ENCODE data around the gene SLC38A3. TPM values are rescaled to one million over a fixed set of nuclear protein-coding genes. Genes with fewer than 3 reads are reported as not detected.

The SLC38A3 gene
- total RNA-seq, 2 experiments from 2014 or later = 0.22 TPM; not detected in 1

GRCh38 chr3:50217681-50218080, 12.6 kb downstream of the SLC38A3 start:
- no peaks in the 10 kb centered on the region for H3K36me3 Mint-ChIP-seq (ENCODE audit: low read depth)
- H3K27me3 Mint-ChIP-seq = no peaks in the 10 kb centered on the region

DNA sequence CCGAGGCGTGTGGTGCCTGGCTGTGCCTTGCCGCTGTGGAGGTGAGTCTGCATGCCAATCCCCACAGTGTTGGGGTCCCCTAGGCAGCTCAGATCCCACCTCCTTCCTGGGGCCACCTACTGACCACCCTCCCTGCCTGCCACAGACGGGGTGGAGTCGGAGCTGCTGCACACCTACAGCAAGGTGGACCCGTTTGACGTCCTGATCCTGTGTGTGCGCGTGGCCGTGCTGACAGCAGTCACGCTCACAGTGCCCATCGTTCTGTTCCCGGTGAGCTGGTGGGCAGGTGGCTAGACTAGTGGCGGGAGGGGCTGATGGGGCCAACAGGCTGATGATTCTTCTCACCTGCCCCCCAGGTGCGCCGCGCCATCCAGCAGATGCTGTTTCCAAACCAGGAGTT, 13.4 kb downstream of the SLC38A3 start:
- Mint-ChIP-seq H3K27me3 (no peaks in the 10 kb centered on the region), H3K36me3 (ENCODE audit: low read depth) (no peaks in the 10 kb centered on the region), H3K9me3 (no peaks in the 10 kb centered on the region), H3K27ac (no peak overlapping the region), H3K4me1 (ENCODE audit: low read depth) (no peaks in the 10 kb centered on the region), H3K4me3 (no peak overlapping the region)
- ATAC-seq (no peak), DNase-seq (no peak)
- CTCF ChIA-PET = interaction anchor here (1.1 to 7.3 kb wide), 5 partner anchors 8 to 38 kb away, joined by 3 to 93 read pairs (median 3); no protein-coding TSS in a partner anchor
- intact Hi-C loops (cut with micrococcal nuclease) = no loop called here
- TF ChIP-seq, protein P1, sequence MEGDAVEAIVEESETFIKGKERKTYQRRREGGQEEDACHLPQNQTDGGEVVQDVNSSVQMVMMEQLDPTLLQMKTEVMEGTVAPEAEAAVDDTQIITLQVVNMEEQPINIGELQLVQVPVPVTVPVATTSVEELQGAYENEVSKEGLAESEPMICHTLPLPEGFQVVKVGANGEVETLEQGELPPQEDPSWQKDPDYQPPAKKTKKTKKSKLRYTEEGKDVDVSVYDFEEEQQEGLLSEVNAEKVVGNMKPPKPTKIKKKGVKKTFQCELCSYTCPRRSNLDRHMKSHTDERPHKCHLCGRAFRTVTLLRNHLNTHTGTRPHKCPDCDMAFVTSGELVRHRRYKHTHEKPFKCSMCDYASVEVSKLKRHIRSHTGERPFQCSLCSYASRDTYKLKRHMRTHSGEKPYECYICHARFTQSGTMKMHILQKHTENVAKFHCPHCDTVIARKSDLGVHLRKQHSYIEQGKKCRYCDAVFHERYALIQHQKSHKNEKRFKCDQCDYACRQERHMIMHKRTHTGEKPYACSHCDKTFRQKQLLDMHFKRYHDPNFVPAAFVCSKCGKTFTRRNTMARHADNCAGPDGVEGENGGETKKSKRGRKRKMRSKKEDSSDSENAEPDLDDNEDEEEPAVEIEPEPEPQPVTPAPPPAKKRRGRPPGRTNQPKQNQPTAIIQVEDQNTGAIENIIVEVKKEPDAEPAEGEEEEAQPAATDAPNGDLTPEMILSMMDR (IDR thresholded peaks at IDR 0.05) = no peak
- POLR2A ChIA-PET = interaction anchor here (0.9 kb wide), 1 partner anchor 19 kb away, joined by 3 read pairs; no protein-coding TSS in a partner anchor

More at GRCh38 chr3:50217681-50218080, 12.6 kb downstream of the SLC38A3 start:
- DNase-seq (no peak), ATAC-seq (no peak)
- Mint-ChIP-seq H3K9me3 (no peaks in the 10 kb centered on the region), H3K4me1 (ENCODE audit: low read depth) (no peaks in the 10 kb centered on the region), H3K27ac (no peak overlapping the region), H3K4me3 (no peak overlapping the region)
- TF ChIP-seq, protein P1 (IDR thresholded peaks at IDR 0.05) = no peak
- intact Hi-C loops (cut with micrococcal nuclease) = no loop called here
- POLR2A ChIA-PET = interaction anchor here (0.9 kb wide), 1 partner anchor 20 kb away, joined by 3 read pairs; no protein-coding TSS in a partner anchor
- CTCF ChIA-PET = interaction anchor here (1.1 to 7.3 kb wide), 5 partner anchors 9 to 44 kb away, joined by 3 to 93 read pairs (median 4); no protein-coding TSS in a partner anchor

- POLR2A ChIA-PET = interaction anchor here (0.7 to 1.7 kb wide), 2 partner anchors 23 to 25 kb away, joined by 3 read pairs; no protein-coding TSS in a partner anchor
These were observed 14.2 kb downstream of the SLC38A3 start for GRCh38 chr3:50219285-50219684.

DNA sequence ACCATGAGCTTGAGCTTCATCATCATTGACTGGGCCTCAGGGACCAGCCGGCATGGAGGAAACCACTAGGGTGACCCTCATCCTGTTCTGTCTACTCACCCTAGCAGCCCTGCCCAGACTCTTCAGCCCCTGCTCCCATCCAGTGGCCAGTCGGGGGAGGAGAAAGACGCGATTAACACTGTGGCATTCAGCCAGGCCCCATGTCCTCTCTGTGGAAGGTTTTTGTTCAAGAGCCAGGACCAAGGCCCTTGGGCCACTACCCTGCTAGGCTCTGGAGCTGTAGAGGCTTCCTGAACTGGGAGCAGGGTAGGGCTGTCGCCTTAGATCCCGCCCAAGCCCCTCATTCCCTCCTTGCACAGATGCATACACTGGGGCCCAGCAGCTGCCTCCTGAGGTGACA, 15.0 kb downstream of the SLC38A3 start:
- DNase-seq (no peak), ATAC-seq (no peak)
- H3K9me3 Mint-ChIP-seq = no peaks in the 10 kb centered on the region
- peaks cover 2% of the 10 kb centered on the region for H3K27me3 Mint-ChIP-seq
- CTCF ChIA-PET = interaction anchor here (0.9 to 7.3 kb wide), 5 partner anchors 8 to 55 kb away, joined by 3 to 93 read pairs (median 5); no protein-coding TSS in a partner anchor
- H3K27ac Mint-ChIP-seq = no peak overlapping the region
- intact Hi-C loops (cut with micrococcal nuclease) = no loop called here
- H3K4me1 Mint-ChIP-seq (ENCODE audit: low read depth) = no peaks in the 10 kb centered on the region
- TF ChIP-seq, protein P1 (IDR thresholded peaks at IDR 0.05) = no peak
- H3K4me3 Mint-ChIP-seq = no peak overlapping the region
- no peaks in the 10 kb centered on the region for H3K36me3 Mint-ChIP-seq (ENCODE audit: low read depth)
- POLR2A ChIA-PET = interaction anchor here (1.1 to 1.7 kb wide), 2 partner anchors 25 to 100 kb away, joined by 3 read pairs; no protein-coding TSS in a partner anchor

More at GRCh38 chr3:50219285-50219684, 14.2 kb downstream of the SLC38A3 start:
- ATAC-seq = no peak
- Mint-ChIP-seq H3K27me3 (peaks cover 2% of the 10 kb centered on the region), H3K4me3 (no peak overlapping the region), H3K4me1 (ENCODE audit: low read depth) (no peaks in the 10 kb centered on the region), H3K9me3 (no peaks in the 10 kb centered on the region), H3K27ac (no peak overlapping the region), H3K36me3 (ENCODE audit: low read depth) (no peaks in the 10 kb centered on the region)
- intact Hi-C loops (cut with micrococcal nuclease) = no loop called here
- CTCF ChIA-PET = interaction anchor here (1.1 to 7.3 kb wide), 4 partner anchors 9 to 28 kb away, joined by 3 to 93 read pairs (median 4); no protein-coding TSS in a partner anchor
- no peak for DNase-seq
- TF ChIP-seq, protein P1 (IDR thresholded peaks at IDR 0.05) = no peak

- Mint-ChIP-seq H3K27ac (no peak overlapping the region), H3K27me3 (peaks cover 4% of the 10 kb centered on the region), H3K9me3 (no peaks in the 10 kb centered on the region), H3K36me3 (ENCODE audit: low read depth) (no peaks in the 10 kb centered on the region), H3K4me3 (no peak overlapping the region), H3K4me1 (ENCODE audit: low read depth) (peaks cover 7% of the 10 kb centered on the region)
- ATAC-seq (peak; percentile 57), DNase-seq (peak; percentile 12)
- TF ChIP-seq, protein P1 (IDR thresholded peaks at IDR 0.05) = no peak
- POLR2A ChIA-PET = interaction anchor here (1.1 to 1.5 kb wide), 3 partner anchors 26 to 126 kb away, joined by 3 to 6 read pairs (median 3); no protein-coding TSS in a partner anchor
- intact Hi-C loops (cut with micrococcal nuclease) = no loop called here
- CTCF ChIA-PET = interaction anchor here (0.9 to 7.3 kb wide), 7 partner anchors 9 to 54 kb away, joined by 3 to 93 read pairs (median 4); no protein-coding TSS in a partner anchor
These were observed 16.0 kb downstream of the SLC38A3 start for GRCh38 chr3:50221051-50221410.

Data from activated CD8-positive, alpha-beta T cell treated with anti-CD3 and anti-CD28 coated beads for 36 hours (primary cell).